Kidney (tissue), 14 donors: ENCODE measurements around the gene RALGPS1. TPM values are rescaled to one million over a fixed set of nuclear protein-coding genes. Genes with fewer than 3 reads are reported as not detected.
A peak's percentile ranks its signal among the peaks of the same experiment; 100 is the strongest.

ENCODE experiments used
- DNase-seq, 5 donors: peaks; one replicate each; pipeline ENCODE4 v3.0.0-alpha.2; 2013 to 2020
- FAIRE-seq: peaks from 2 replicates; lab custom pipeline; 2012; peaks lifted over from hg19 to GRCh38; lab: Jason Lieb, UNC
- H3K27ac ChIP-seq, 2 donors: one replicate each; pipeline ENCODE4 v1.7.0; 2013; ENCODE audit warnings: low read depth in 2 of 2, low read length in 2 of 2, inconsistent platforms in 1 of 2
- H3K27me3 ChIP-seq: one replicate; pipeline ENCODE4 v1.7.1; 2013; ENCODE audit warnings: low read length, inconsistent platforms; ENCODE audit not compliant: control insufficient read depth, insufficient read depth
- H3K36me3 ChIP-seq, 3 donors: one replicate each; pipeline versions ENCODE4 v1.7.0 to v1.7.1; 2013; ENCODE audit warnings: low read length in 3 of 3, control low read depth in 1 of 3, inconsistent platforms in 1 of 3; ENCODE audit not compliant: insufficient read depth in 3 of 3, control insufficient read depth in 2 of 3
- H3K4me1 ChIP-seq, 3 donors: one replicate each; pipeline versions ENCODE4 v1.7.0 to v1.7.1; 2013; ENCODE audit warnings: low read length in 3 of 3, inconsistent platforms in 1 of 3, low read depth in 1 of 3; ENCODE audit not compliant: control insufficient read depth in 2 of 3, insufficient read depth in 2 of 3
- H3K4me3 ChIP-seq, 3 donors: one replicate each; pipeline versions ENCODE4 v1.7.0 to v1.8.1; 2013; ENCODE audit warnings: low read length in 3 of 3, control low read depth in 1 of 3, inconsistent platforms in 1 of 3
- H3K9ac ChIP-seq, 3 donors: one replicate each; pipeline versions ENCODE4 v1.7.0 to v1.7.1; 2013; ENCODE audit warnings: low read length in 3 of 3, control low read depth in 1 of 3, inconsistent platforms in 1 of 3
- H3K9me3 ChIP-seq, 3 donors: one replicate each; pipeline versions ENCODE4 v1.7.0 to v1.7.1; 2013; ENCODE audit warnings: low read length in 3 of 3, control low read depth in 1 of 3, inconsistent platforms in 1 of 3; ENCODE audit not compliant: control insufficient read depth in 2 of 3, insufficient read depth in 1 of 3
- intact Hi-C: fragments of 100-400 bp; cut with DNase I; formaldehyde crosslinking; loops from one replicate; pipeline ENCODE4 v1.11.1; 2022
- polyA plus RNA-seq: library from polyadenylated mRNA; stranded (reverse); fragments of 350-450 nt; fragmentation: Illumina TruSeq; extraction: RNeasy Lipid Tissue Mini Kit (QIAGEN cat#74804); gene quantifications from one replicate; pipeline ENCODE4 v1.2.3, GENCODE V29; 2014; ENCODE audit warnings: low read depth, low replicate concordance; ENCODE audit not compliant: insufficient read depth
- total RNA-seq: library from RNA; stranded (reverse); fragmentation: NEBNext Ultra II Directional; extraction: Animal tissue kit (Norgen Biotek cat#: 25700); gene quantifications from one replicate; pipeline ENCODE4 v1.2.1, GENCODE V29; 2021
- TF ChIP-seq, protein P1 (sequence below): IDR thresholded peaks from 3 replicates; pipeline ENCODE4 v1.5.1; 2012; ENCODE audit warnings: mild to moderate bottlenecking, moderate library complexity, borderline replicate concordance; ENCODE audit not compliant: insufficient read depth; ENCODE audit errors: extremely low read depth
- donor health status: control.
- donor health status: control.
- donor health status: control.
- donor health status: control.
- donor health status: control.
- donor health status: DM: yes; HTN: yes; CAD: no.
- donor health status: Normal renal cell carcinoma (clear cell type).

RALGPS1 gene
- total and polyA plus RNA-seq, 2 donors from 2014 or later = 9.4 to 25.2 TPM

DNA sequence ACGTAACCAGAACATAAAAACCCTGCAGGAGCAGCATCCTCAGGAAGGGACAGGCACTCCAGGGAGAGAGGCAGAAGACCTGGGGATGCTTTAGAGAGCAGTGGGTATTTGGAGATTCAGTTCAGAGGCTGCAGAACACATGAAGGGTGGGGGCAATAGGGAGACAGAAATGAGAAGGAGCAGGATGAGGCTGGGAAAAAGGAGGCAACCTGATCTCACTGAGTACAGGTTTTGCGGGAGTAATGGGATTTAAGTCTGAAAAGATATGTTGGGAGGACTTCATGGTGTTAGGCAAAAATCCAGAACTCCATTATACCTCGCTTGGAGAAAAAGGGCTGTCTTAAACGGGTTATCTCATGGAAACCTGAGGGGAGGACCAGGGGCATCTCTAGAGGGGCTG is 308.7 kb downstream of the RALGPS1 start:
- DNase-seq (no peak), FAIRE-seq (no peak)
- intact Hi-C loops = no loop called here
- Histone ChIP-seq H3K36me3 (no peaks in the 10 kb centered on the region), H3K27ac (no peak overlapping the region), H3K27me3 (no peaks in the 10 kb centered on the region), H3K4me1 (peaks cover 0 to 8% (median 0%) of the 10 kb centered on the region in 3 donors), H3K9me3 (no peaks in the 10 kb centered on the region), H3K9ac (no peak overlapping the region), H3K4me3 (no peak overlapping the region)
- TF ChIP-seq, protein P1, sequence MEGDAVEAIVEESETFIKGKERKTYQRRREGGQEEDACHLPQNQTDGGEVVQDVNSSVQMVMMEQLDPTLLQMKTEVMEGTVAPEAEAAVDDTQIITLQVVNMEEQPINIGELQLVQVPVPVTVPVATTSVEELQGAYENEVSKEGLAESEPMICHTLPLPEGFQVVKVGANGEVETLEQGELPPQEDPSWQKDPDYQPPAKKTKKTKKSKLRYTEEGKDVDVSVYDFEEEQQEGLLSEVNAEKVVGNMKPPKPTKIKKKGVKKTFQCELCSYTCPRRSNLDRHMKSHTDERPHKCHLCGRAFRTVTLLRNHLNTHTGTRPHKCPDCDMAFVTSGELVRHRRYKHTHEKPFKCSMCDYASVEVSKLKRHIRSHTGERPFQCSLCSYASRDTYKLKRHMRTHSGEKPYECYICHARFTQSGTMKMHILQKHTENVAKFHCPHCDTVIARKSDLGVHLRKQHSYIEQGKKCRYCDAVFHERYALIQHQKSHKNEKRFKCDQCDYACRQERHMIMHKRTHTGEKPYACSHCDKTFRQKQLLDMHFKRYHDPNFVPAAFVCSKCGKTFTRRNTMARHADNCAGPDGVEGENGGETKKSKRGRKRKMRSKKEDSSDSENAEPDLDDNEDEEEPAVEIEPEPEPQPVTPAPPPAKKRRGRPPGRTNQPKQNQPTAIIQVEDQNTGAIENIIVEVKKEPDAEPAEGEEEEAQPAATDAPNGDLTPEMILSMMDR = no peak

GRCh38 chr9:127223810-127224177 is 309.2 kb downstream of the RALGPS1 start:
- no peaks in the 10 kb centered on the region for H3K9me3 ChIP-seq
- FAIRE-seq (no peak), DNase-seq (peak in 1 of 5 donors; percentile 80)
- peaks cover 0 to 8% (median 0%) of the 10 kb centered on the region in 3 donors for H3K4me1 ChIP-seq
- H3K4me3 ChIP-seq = peak overlapping the region in 2 of 3 donors; percentile 53 to 67
- H3K9ac ChIP-seq = peak overlapping the region in 1 of 3 donors; percentile 51
- no peaks in the 10 kb centered on the region for H3K36me3 ChIP-seq
- no peaks in the 10 kb centered on the region for H3K27me3 ChIP-seq
- TF ChIP-seq, protein P1 = no peak
- H3K27ac ChIP-seq = no peak overlapping the region
- intact Hi-C loops = no loop called here

- peak; percentile 94 to 98 (median 96) for DNase-seq
- Histone ChIP-seq H3K36me3 (no peaks in the 10 kb centered on the region), H3K4me3 (peak overlapping the region; percentile 64 to 68 (median 67)), H3K27ac (peak overlapping the region; percentile 70 to 76), H3K27me3 (no peaks in the 10 kb centered on the region), H3K9me3 (no peaks in the 10 kb centered on the region), H3K9ac (peak overlapping the region in 1 of 3 donors; percentile 51), H3K4me1 (peaks cover 0 to 8% (median 0%) of the 10 kb centered on the region in 3 donors)
- intact Hi-C loops = no loop called here
- FAIRE-seq = no peak
- TF ChIP-seq, protein P1 = no peak
Measured at GRCh38 chr9:127224178-127224882, 309.7 kb downstream of the RALGPS1 start.
